ENCODE measurements around the gene SLC4A2. TPM values are rescaled to one million over a fixed set of nuclear protein-coding genes. Genes with fewer than 3 reads are reported as not detected.

Gene SLC4A2
- polyA plus RNA-seq, 3 donors = 21.6 to 132 (median 23.8) TPM

GRCh38 chr7:151073990-151074389 lies 14.6 kb downstream of the SLC4A2 start:
- Histone ChIP-seq H3K9ac (ENCODE audit: insufficient read depth, low read length, poor library complexity, severe bottlenecking) (no peak overlapping the region), H3K79me2 (ENCODE audit: insufficient read depth, low read length) (peaks cover 3% of the 10 kb centered on the region), H2AFZ (ENCODE audit: insufficient read depth, low read depth, low read length, poor library complexity, severe bottlenecking) (no peak overlapping the region), H3K27ac (ENCODE audit: low read depth in 1 of 2, low read length in 2 of 2) (no peak overlapping the region), H3K4me3 (replicated peaks in 1 of 3; ENCODE audit: low read depth in 2 of 3, low read length in 3 of 3) (no peak overlapping the region), H3K4me1 (ENCODE audit: control insufficient read depth in 1 of 2, insufficient read depth in 2 of 2, low read length in 2 of 2) (peaks cover 0 to under 1% of the 10 kb centered on the region in 2 donors), H3K36me3 (replicated peaks in 1 of 2; ENCODE audit: control insufficient read depth in 1 of 2, insufficient read depth in 2 of 2, low read length in 2 of 2) (peaks cover 69 to 85% of the 10 kb centered on the region in 2 donors), H4K20me1 (ENCODE audit: insufficient read depth, low read length) (peaks cover 49% of the 10 kb centered on the region), H3K4me2 (replicated peaks; ENCODE audit: extremely low read depth, low read length, poor library complexity, severe bottlenecking) (no peak overlapping the region), H3K9me3 (replicated peaks in 1 of 2; ENCODE audit: control insufficient read depth in 1 of 2, insufficient read depth in 1 of 2, low read length in 2 of 2) (no peaks in the 10 kb centered on the region), H3K27me3 (ENCODE audit: control insufficient read depth in 2 of 2, insufficient read depth in 2 of 2, low read length in 2 of 2) (no peaks in the 10 kb centered on the region)
- intact Hi-C loops (cut with micrococcal nuclease) = no loop called here
- peaks cover 4% of the 10 kb centered on the region for H3K4me1 Mint-ChIP-seq
- H3K27me3 Mint-ChIP-seq (ENCODE audit: low read depth in 3 of 3) = peaks cover 0 to 1% (median 0%) of the 10 kb centered on the region in 3 donors
- H3K27ac Mint-ChIP-seq = peak overlapping the region in 2 of 7 donors; percentile 57 to 69
- DNase-seq = no peak
- 88% methylated on average over 17 of the region's 17 CpGs for WGBS (ENCODE audit: insufficient coverage)
- no peak overlapping the region for H3K4me3 Mint-ChIP-seq
- TF ChIP-seq CTCF (IDR thresholded peaks at IDR 0.05) = no peak
- H3K9me3 Mint-ChIP-seq = peaks cover 0 to 6% (median 0%) of the 10 kb centered on the region in 7 donors
- peaks cover 60 to 79% of the 10 kb centered on the region in 2 donors for H3K36me3 Mint-ChIP-seq

DNA sequence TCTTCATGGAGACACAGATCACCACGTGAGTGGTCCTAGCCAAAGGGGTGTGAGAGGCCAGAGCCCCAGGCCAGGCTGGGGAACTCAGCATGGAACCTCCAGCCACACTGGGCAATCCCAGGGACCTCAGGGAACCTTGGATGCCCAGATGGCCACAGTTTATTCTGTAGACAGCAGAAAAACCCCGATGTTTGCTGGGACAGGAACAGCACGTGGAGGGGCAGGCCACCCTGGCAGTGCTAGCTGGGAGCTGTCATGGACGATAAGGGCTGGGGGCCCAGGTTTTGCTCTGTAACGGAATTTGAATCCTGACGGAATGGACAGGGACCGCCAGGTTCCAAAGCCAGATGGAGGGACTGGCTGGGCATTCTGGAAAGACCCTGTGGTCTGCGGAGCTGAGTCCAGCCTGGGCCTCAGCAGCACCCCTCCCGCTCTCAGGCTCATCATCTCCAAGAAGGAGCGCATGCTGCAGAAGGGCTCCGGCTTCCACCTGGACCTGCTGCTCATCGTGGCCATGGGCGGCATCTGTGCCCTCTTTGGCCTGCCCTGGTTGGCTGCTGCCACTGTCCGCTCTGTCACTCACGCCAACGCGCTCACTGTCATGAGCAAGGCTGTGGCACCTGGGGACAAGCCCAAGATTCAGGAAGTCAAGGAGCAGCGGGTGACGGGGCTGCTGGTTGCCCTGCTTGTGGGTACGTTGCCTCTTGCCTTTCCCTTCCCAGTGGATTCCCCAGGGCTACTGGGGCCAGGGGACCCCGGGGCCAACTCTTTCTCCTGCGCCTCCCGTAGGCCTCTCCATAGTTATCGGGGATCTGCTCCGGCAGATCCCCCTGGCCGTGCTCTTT lies 15.7 kb downstream of the SLC4A2 start:
- DNase-seq = no peak
- Mint-ChIP-seq H3K27ac (no peak overlapping the region), H3K9me3 (peaks cover 0 to 3% (median 0%) of the 10 kb centered on the region in 7 donors), H3K4me3 (no peak overlapping the region), H3K27me3 (ENCODE audit: low read depth in 3 of 3) (peaks cover 0 to 1% (median 0%) of the 10 kb centered on the region in 3 donors), H3K4me1 (peaks cover 13% of the 10 kb centered on the region), H3K36me3 (peaks cover 51 to 69% of the 10 kb centered on the region in 2 donors)
- peaks cover 13% of the 10 kb centered on the region for H3K79me2 ChIP-seq (ENCODE audit: insufficient read depth, low read length)
- H4K20me1 ChIP-seq (ENCODE audit: insufficient read depth, low read length) = peaks cover 51% of the 10 kb centered on the region
- no peak for TF ChIP-seq CTCF (IDR thresholded peaks at IDR 0.05)
- no peaks in the 10 kb centered on the region for H3K27me3 ChIP-seq (ENCODE audit: control insufficient read depth in 2 of 2, insufficient read depth in 2 of 2, low read length in 2 of 2)
- no peaks in the 10 kb centered on the region for H3K9me3 ChIP-seq (replicated peaks in 1 of 2; ENCODE audit: control insufficient read depth in 1 of 2, insufficient read depth in 1 of 2, low read length in 2 of 2)
- intact Hi-C loops (cut with micrococcal nuclease) = loop anchor here in 1 of 2 donors (5.0 kb wide), 1 partner anchor 37 kb away; no protein-coding TSS in a partner anchor
- H3K27ac ChIP-seq (ENCODE audit: low read depth in 1 of 2, low read length in 2 of 2) = no peak overlapping the region
- H3K4me2 ChIP-seq (replicated peaks; ENCODE audit: extremely low read depth, low read length, poor library complexity, severe bottlenecking) = no peak overlapping the region
- WGBS (ENCODE audit: insufficient coverage) = 93% methylated on average over 26 of the region's 26 CpGs
- no peak overlapping the region for H2AFZ ChIP-seq (ENCODE audit: insufficient read depth, low read depth, low read length, poor library complexity, severe bottlenecking)
- H3K4me3 ChIP-seq (replicated peaks in 1 of 3; ENCODE audit: low read depth in 2 of 3, low read length in 3 of 3) = no peak overlapping the region
- H3K36me3 ChIP-seq (replicated peaks in 1 of 2; ENCODE audit: control insufficient read depth in 1 of 2, insufficient read depth in 2 of 2, low read length in 2 of 2) = peaks cover 60 to 75% of the 10 kb centered on the region in 2 donors
- no peak overlapping the region for H3K9ac ChIP-seq (ENCODE audit: insufficient read depth, low read length, poor library complexity, severe bottlenecking)
- peaks cover 8 to 11% of the 10 kb centered on the region in 2 donors for H3K4me1 ChIP-seq (ENCODE audit: control insufficient read depth in 1 of 2, insufficient read depth in 2 of 2, low read length in 2 of 2)

Measured in CD14-positive monocyte (primary cell).